SK-N-SH (cell line): ENCODE results near the gene TANGO6.
"Not testable (repeated sequence)": the region's sequence is repeated elsewhere in the genome, so short reads cannot be mapped to it uniquely, and the experiment has no call there.

Experiments
- CHD2 ChIP-seq: fragments of 150-350 bp; IDR thresholded peaks from 2 replicates; pipeline ENCODE4 v1.6.1; 2018; ENCODE audit warnings: low read length; ENCODE audit not compliant: partially characterized antibody
- MAX ChIP-seq: IDR thresholded peaks from 2 replicates; pipeline ENCODE4 v1.4.0; 2012; ENCODE audit warnings: low read depth
- POLR2AphosphoS5 ChIP-seq: IDR thresholded peaks from 2 replicates; pipeline ENCODE4 v1.6.1; 2012; ENCODE audit warnings: low read depth, low read length
- RCOR1 ChIP-seq: fragments of 150-350 bp; IDR thresholded peaks from 2 replicates; pipeline ENCODE4 v1.6.1; 2017; ENCODE audit warnings: antibody characterized with exemption, low read length
- TEAD4 ChIP-seq: IDR thresholded peaks from 2 replicates; pipeline ENCODE4 v1.4.0; 2012; ENCODE audit warnings: mild to moderate bottlenecking, borderline replicate concordance; ENCODE audit not compliant: insufficient read depth
- USF1 ChIP-seq: IDR thresholded peaks from 2 replicates; pipeline ENCODE4 v1.4.0; 2012; ENCODE audit warnings: low read depth, borderline replicate concordance
- TF ChIP-seq, protein P1 (sequence below): fragments of 200-600 bp; sonication (generic); IDR thresholded peaks from 2 replicates; pipeline ENCODE4 v1.6.1; 2017; ENCODE audit warnings: antibody characterized with exemption, mild to moderate bottlenecking, moderate library complexity
- TF ChIP-seq, protein P2 (sequence below): IDR thresholded peaks from 2 replicates; pipeline ENCODE4 v1.4.0; 2012; ENCODE audit warnings: low read depth, borderline replicate concordance

DNA sequence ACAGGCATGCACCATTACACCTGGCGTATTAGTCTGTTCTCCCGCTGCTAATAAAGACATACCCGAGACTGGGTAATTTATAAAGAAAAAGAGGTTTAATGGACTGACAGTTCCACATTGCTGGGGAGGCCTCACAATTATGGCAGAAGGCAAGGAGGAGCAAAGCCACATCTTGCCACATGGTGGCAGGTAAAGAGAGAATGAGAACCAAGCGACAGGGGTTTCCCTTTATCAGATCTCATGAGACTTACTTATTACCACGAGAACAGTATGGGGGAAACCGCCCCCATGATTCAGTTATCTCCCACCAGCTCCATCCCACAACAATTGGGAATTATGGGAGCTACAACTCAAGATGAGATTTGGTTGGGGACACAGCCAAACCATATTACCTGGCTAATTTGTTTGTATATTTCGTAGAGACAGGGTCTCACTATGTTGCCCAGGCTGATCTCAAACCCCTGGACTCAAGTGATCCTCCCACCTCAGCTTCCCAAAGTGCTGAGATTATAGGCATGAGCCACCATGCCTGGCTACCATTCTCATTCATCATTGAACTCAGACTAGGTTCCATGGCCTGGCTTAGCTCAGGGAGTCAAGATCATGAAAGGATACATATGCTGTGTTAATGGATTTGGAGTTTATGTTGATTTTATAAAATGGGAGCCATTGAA lies 147.0 kb downstream of the TANGO6 start:
- TF ChIP-seq, protein P1, sequence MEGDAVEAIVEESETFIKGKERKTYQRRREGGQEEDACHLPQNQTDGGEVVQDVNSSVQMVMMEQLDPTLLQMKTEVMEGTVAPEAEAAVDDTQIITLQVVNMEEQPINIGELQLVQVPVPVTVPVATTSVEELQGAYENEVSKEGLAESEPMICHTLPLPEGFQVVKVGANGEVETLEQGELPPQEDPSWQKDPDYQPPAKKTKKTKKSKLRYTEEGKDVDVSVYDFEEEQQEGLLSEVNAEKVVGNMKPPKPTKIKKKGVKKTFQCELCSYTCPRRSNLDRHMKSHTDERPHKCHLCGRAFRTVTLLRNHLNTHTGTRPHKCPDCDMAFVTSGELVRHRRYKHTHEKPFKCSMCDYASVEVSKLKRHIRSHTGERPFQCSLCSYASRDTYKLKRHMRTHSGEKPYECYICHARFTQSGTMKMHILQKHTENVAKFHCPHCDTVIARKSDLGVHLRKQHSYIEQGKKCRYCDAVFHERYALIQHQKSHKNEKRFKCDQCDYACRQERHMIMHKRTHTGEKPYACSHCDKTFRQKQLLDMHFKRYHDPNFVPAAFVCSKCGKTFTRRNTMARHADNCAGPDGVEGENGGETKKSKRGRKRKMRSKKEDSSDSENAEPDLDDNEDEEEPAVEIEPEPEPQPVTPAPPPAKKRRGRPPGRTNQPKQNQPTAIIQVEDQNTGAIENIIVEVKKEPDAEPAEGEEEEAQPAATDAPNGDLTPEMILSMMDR: peak; percentile 16; the same call in 1 of the 2 replicates
- TF ChIP-seq CHD2, MAX, POLR2AphosphoS5, TEAD4, USF1, RCOR1: not testable (repeated sequence)
- TF ChIP-seq, protein P2, sequence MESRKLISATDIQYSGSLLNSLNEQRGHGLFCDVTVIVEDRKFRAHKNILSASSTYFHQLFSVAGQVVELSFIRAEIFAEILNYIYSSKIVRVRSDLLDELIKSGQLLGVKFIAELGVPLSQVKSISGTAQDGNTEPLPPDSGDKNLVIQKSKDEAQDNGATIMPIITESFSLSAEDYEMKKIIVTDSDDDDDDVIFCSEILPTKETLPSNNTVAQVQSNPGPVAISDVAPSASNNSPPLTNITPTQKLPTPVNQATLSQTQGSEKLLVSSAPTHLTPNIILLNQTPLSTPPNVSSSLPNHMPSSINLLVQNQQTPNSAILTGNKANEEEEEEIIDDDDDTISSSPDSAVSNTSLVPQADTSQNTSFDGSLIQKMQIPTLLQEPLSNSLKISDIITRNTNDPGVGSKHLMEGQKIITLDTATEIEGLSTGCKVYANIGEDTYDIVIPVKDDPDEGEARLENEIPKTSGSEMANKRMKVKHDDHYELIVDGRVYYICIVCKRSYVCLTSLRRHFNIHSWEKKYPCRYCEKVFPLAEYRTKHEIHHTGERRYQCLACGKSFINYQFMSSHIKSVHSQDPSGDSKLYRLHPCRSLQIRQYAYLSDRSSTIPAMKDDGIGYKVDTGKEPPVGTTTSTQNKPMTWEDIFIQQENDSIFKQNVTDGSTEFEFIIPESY: not testable (repeated sequence)
